GM23248 (cell line): ENCODE data around the gene AMPD3.

ENCODE experiments used
- EZH2 ChIP-seq: fragments of 200-600 bp; sonication (generic); IDR thresholded peaks from 2 replicates; pipeline ENCODE4 v1.6.1; 2018; ENCODE audit warnings: antibody characterized with exemption, mild to moderate bottlenecking; ENCODE audit not compliant: insufficient read depth, poor library complexity, severe bottlenecking
- EZH2phosphoT487 ChIP-seq: fragments of 200-600 bp; sonication (generic); IDR thresholded peaks from 2 replicates; pipeline ENCODE4 v1.6.1; 2018; ENCODE audit warnings: antibody characterized with exemption, moderate library complexity, mild to moderate bottlenecking, low read depth; ENCODE audit not compliant: insufficient read depth

DNA sequence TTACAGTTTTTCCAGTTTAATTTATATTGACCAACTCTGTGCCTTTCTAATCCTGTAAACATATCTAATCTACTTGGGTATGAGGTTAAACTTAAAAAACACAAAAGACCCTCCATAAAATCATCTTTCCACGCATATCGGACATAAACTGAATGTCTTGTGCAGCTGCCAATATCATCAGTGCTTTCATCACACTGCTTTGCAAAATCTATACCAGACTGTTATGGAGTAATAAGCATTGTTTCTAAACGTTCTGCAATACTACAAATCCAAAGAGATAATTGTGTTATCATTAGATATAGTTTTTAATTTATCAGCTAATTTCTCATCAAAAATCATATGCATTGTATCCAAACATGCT is 36.1 kb upstream of the AMPD3 start:
- TF ChIP-seq EZH2, result no peak
- TF ChIP-seq EZH2phosphoT487, result no peak
